Activated naive CD8-positive, alpha-beta T cell treated with anti-CD3 and anti-CD28 coated beads, Interleukin-2, amount 50 U/mL, for 24 hours (primary cell): ENCODE measurements around the gene RASA3.
A peak's percentile ranks its signal among the peaks of the same experiment; 100 is the strongest.

ENCODE experiments used
- ATAC-seq: fragments of 150-1000 bp; cut with Tn5 transposase; one replicate; pipeline ENCODE4 v1.10.0; 2021
- DNase-seq: peaks from one replicate; pipeline ENCODE4 v3.0.0; 2021
- H3K27ac Mint-ChIP-seq: one replicate; pipeline ENCODE4 v1.8.0; 2021; ENCODE audit warnings: mild to moderate bottlenecking, mixed read lengths
- H3K27me3 Mint-ChIP-seq: one replicate; pipeline ENCODE4 v1.8.0; 2021; ENCODE audit warnings: mixed read lengths
- H3K36me3 Mint-ChIP-seq: one replicate; pipeline ENCODE4 v1.8.0; 2021; ENCODE audit warnings: low read depth, mixed read lengths
- H3K4me1 Mint-ChIP-seq: one replicate; pipeline ENCODE4 v1.8.0; 2021; ENCODE audit warnings: mixed read lengths
- H3K4me3 Mint-ChIP-seq: one replicate; pipeline ENCODE4 v1.8.0; 2021; ENCODE audit warnings: mild to moderate bottlenecking, moderate library complexity, mixed read lengths
- H3K9me3 Mint-ChIP-seq: one replicate; pipeline ENCODE4 v1.8.0; 2021; ENCODE audit warnings: mixed read lengths

Gene RASA3

GRCh38 chr13:114090476-114090875 is 41.9 kb downstream of the RASA3 start:
- peaks cover 26% of the 10 kb centered on the region for H3K9me3 Mint-ChIP-seq
- peak; percentile 79 for ATAC-seq
- peaks cover 30% of the 10 kb centered on the region for H3K36me3 Mint-ChIP-seq
- DNase-seq, result no peak
- no peaks in the 10 kb centered on the region for H3K27me3 Mint-ChIP-seq
- peak overlapping the region; percentile 32 for H3K4me3 Mint-ChIP-seq
- H3K27ac Mint-ChIP-seq, result peak overlapping the region; percentile 71
- peaks cover 36% of the 10 kb centered on the region for H3K4me1 Mint-ChIP-seq

GRCh38 chr13:114089751-114090400 is 42.5 kb downstream of the RASA3 start:
- no peak for ATAC-seq

GRCh38 chr13:114089341-114089740 is 43.1 kb downstream of the RASA3 start:
- Mint-ChIP-seq H3K4me3 (no peak overlapping the region), H3K36me3 (peaks cover 30% of the 10 kb centered on the region), H3K27me3 (no peaks in the 10 kb centered on the region), H3K9me3 (peaks cover 26% of the 10 kb centered on the region), H3K27ac (no peak overlapping the region), H3K4me1 (peaks cover 30% of the 10 kb centered on the region)
- no peak for DNase-seq
- ATAC-seq, result no peak

More at GRCh38 chr13:114089751-114090400, 42.5 kb downstream of the RASA3 start:
- Mint-ChIP-seq H3K4me1 (peaks cover 31% of the 10 kb centered on the region), H3K9me3 (peaks cover 26% of the 10 kb centered on the region), H3K27me3 (no peaks in the 10 kb centered on the region), H3K27ac (peak overlapping the region; percentile 71), H3K36me3 (peaks cover 30% of the 10 kb centered on the region), H3K4me3 (peak overlapping the region; percentile 32)
- DNase-seq, result no peak

- DNase-seq, result no peak
- no peak overlapping the region for H3K27ac Mint-ChIP-seq
- ATAC-seq, result no peak
- peaks cover 26% of the 10 kb centered on the region for H3K9me3 Mint-ChIP-seq
- H3K4me3 Mint-ChIP-seq, result no peak overlapping the region
- peaks cover 25% of the 10 kb centered on the region for H3K4me1 Mint-ChIP-seq
- peaks cover 28% of the 10 kb centered on the region for H3K36me3 Mint-ChIP-seq
- no peaks in the 10 kb centered on the region for H3K27me3 Mint-ChIP-seq
Observed at GRCh38 chr13:114088863-114089262, 43.6 kb downstream of the RASA3 start.

GRCh38 chr13:114088234-114088633 is 44.2 kb downstream of the RASA3 start:
- no peak for ATAC-seq
- H3K36me3 Mint-ChIP-seq, result peaks cover 22% of the 10 kb centered on the region
- DNase-seq, result no peak
- H3K27me3 Mint-ChIP-seq, result no peaks in the 10 kb centered on the region
- H3K4me1 Mint-ChIP-seq, result peaks cover 19% of the 10 kb centered on the region
- peaks cover 19% of the 10 kb centered on the region for H3K9me3 Mint-ChIP-seq
- no peak overlapping the region for H3K27ac Mint-ChIP-seq
- no peak overlapping the region for H3K4me3 Mint-ChIP-seq

GRCh38 chr13:114087430-114087829 is 45.0 kb downstream of the RASA3 start:
- peaks cover 27% of the 10 kb centered on the region for H3K4me1 Mint-ChIP-seq
- H3K36me3 Mint-ChIP-seq, result peaks cover 24% of the 10 kb centered on the region
- DNase-seq, result no peak
- no peaks in the 10 kb centered on the region for H3K27me3 Mint-ChIP-seq
- H3K9me3 Mint-ChIP-seq, result peaks cover 11% of the 10 kb centered on the region
- H3K27ac Mint-ChIP-seq, result no peak overlapping the region
- ATAC-seq, result no peak
- H3K4me3 Mint-ChIP-seq, result no peak overlapping the region

GRCh38 chr13:114082849-114083645 is 49.4 kb downstream of the RASA3 start:
- Mint-ChIP-seq H3K9me3 (no peaks in the 10 kb centered on the region), H3K36me3 (peaks cover 11% of the 10 kb centered on the region), H3K27ac (peak overlapping the region; percentile 11), H3K4me1 (peaks cover 30% of the 10 kb centered on the region), H3K27me3 (no peaks in the 10 kb centered on the region), H3K4me3 (no peak overlapping the region)
- ATAC-seq (no peak), DNase-seq (no peak)

GRCh38 chr13:114081761-114082681 is 50.4 kb downstream of the RASA3 start:
- Mint-ChIP-seq H3K27me3 (no peaks in the 10 kb centered on the region), H3K9me3 (no peaks in the 10 kb centered on the region), H3K4me1 (peaks cover 35% of the 10 kb centered on the region), H3K27ac (no peak overlapping the region), H3K36me3 (peaks cover 6% of the 10 kb centered on the region), H3K4me3 (no peak overlapping the region)
- ATAC-seq (no peak), DNase-seq (no peak)

- no peak for ATAC-seq
- Mint-ChIP-seq H3K36me3 (peaks cover 10% of the 10 kb centered on the region), H3K4me1 (peaks cover 39% of the 10 kb centered on the region), H3K27me3 (no peaks in the 10 kb centered on the region), H3K4me3 (no peak overlapping the region), H3K27ac (no peak overlapping the region), H3K9me3 (no peaks in the 10 kb centered on the region)
- no peak for DNase-seq
Observed at GRCh38 chr13:114080739-114081561, 51.5 kb downstream of the RASA3 start.

- H3K9me3 Mint-ChIP-seq, result no peaks in the 10 kb centered on the region
- H3K27ac Mint-ChIP-seq, result no peak overlapping the region
- H3K4me3 Mint-ChIP-seq, result no peak overlapping the region
- H3K27me3 Mint-ChIP-seq, result no peaks in the 10 kb centered on the region
- ATAC-seq (no peak), DNase-seq (no peak)
- peaks cover 13% of the 10 kb centered on the region for H3K36me3 Mint-ChIP-seq
- H3K4me1 Mint-ChIP-seq, result peaks cover 39% of the 10 kb centered on the region
Observed at GRCh38 chr13:114079601-114080536, 52.6 kb downstream of the RASA3 start.

- no peak for DNase-seq
- Mint-ChIP-seq H3K36me3 (peaks cover 16% of the 10 kb centered on the region), H3K27ac (peak overlapping the region; percentile 41), H3K4me3 (no peak overlapping the region), H3K4me1 (peaks cover 39% of the 10 kb centered on the region), H3K27me3 (no peaks in the 10 kb centered on the region), H3K9me3 (no peaks in the 10 kb centered on the region)
- peak; percentile 66 for ATAC-seq
Observed at GRCh38 chr13:114078461-114079451, 53.7 kb downstream of the RASA3 start.

- H3K36me3 Mint-ChIP-seq, result peaks cover 15% of the 10 kb centered on the region
- H3K27me3 Mint-ChIP-seq, result no peaks in the 10 kb centered on the region
- ATAC-seq, result no peak
- peaks cover 36% of the 10 kb centered on the region for H3K4me1 Mint-ChIP-seq
- no peaks in the 10 kb centered on the region for H3K9me3 Mint-ChIP-seq
- H3K27ac Mint-ChIP-seq, result peak overlapping the region; percentile 41
- DNase-seq, result no peak
- H3K4me3 Mint-ChIP-seq, result no peak overlapping the region
Observed at GRCh38 chr13:114077933-114078325, 54.5 kb downstream of the RASA3 start.
